Activated effector memory CD4-positive, alpha-beta T cell treated with anti-CD3 and anti-CD28 coated beads, Interleukin-2, amount 50 U/mL, for 16 hours (primary cell): ENCODE data around the gene TXNRD2.
"Not testable (repeated sequence)": the region's sequence is repeated elsewhere in the genome, so short reads cannot be mapped to it uniquely, and the experiment has no call there.

Experiments
- DNase-seq: peaks from one replicate; pipeline ENCODE4 v3.0.0-alpha.2; 2020

TXNRD2 gene

DNA sequence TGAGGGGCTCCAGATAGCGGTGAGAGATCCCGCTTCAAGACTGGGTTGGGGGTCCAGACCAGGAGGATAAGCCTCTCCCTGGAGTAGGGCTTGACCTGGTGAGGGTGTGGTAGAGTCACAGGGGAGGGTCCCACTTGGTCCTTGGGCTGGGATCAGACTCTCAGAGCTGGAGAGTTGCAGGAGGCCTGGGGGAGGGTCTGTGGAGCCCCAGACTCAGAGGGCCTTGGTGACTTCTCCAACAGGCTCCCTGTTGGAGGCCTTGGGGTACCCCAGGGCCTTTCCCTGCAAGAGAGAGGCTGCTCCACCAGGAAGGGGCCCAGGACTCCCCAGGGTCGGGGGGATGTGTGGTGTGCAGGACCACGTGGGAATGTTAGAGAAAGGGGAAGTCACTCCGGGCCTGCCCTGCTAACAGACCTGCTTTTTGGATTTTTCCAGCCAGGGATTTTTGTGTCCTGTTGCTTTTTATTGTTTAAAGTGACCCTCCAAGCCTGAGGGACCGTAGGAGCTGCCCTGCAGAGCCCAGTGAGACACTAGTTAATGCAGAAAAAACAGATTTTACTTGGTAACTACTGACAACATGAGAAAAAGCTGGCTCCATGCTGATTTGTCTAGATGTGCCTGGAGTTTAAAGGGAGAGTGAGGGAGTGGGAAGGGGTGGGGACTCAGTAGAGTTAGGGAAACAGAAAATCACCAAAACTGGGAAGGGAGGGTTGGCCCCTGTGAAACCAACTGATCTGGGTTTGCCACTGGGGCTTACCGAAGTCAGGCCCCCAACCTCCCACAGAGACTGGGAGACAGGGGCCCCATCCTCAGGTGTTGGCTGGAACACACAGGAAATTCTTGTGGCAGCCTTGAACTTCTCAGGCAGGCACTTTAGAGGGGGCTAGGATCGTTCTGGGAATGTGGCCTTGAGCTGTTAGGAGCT, 801 bp upstream of the TXNRD2 start:
- no peak for DNase-seq

- no peak for DNase-seq
These were observed 868 bp downstream of the TXNRD2 start for GRCh38 chr22:19940536-19941364.

DNA sequence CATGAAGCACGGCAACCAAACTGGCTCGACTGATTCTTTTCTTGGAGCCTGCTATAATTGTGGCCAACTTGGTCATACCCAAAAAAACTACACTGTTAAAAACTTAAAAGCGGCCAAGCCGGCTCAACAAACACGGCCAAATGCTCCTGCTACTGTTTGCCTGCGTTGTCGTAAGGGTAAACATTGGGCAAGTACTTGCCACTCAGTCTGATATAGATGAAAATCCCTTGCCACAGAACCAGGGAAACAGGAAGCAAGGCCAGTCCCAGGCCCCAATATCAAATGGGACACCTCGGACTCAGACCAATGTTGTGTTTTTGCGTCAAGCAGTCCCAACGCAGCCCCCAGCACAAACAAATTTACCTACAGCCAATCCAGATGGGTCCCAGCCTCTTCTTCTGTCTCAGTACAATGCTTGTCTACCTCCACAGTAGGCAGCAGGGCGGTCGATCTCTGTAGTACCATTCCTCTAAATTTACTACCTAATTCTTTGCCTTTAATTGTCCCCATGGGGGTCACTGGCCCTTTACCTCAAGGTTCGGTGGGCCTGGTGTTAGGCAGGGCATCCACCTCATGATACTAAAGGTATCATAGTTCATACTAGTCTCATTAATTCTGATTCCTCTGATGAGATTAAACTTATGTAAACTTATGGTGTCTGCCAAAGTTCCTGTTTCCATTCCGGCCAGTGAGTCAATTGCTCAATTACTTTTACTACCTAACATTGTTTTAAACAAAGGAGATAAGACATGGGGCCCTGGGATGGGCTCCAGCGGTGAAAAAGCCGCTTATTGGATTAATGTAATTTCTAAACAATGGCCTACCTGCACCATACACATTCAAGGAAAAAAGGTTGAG, 3.8 kb downstream of the TXNRD2 start:
- no peak for DNase-seq

DNA sequence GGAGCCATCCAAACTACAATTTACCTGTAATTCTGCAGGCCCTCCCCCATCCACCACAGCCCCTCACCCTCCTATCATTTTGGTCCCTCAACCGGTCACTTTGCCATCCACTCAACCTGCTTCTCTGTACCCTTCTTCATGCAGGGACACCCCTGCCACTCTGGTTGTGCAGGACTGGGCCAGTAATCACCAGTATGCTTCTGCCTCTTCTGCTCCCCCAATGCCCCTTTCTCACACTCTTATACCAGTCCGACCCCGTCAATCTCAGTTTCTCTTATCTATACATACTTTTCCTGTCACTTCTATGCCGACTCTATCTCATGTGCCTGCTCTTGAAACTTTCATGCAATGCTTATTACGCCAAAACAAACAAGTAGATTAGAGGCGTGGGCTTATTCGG, 5.1 kb downstream of the TXNRD2 start:
- no peak for DNase-seq

DNA sequence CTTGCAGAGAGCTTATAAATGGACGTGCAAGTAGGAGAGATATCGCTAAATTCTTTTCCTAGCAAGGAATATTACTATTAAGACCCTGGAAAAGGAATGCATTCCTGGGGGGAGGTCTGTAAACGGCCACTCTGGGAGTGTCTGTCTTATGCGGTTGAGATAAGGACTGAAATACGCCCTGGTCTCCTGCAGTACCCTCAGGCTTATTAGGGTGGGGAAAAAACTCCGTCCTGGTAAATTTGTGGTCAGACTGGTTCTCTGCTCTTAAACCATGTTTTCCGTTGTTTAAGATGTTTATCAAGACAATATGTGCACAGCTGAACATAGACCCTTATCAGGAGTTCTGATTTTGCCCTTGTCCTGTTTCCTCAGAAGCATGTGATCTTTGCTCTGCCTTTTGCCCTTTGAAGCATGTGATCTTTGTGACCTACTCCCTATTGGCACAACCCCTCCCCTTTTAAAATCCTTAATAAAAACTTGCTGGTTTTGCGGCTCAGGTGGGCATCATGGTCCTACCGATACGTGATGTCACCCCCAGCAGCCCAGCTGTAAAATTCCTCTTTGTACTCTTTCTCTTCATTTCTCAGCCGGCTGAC, 6.4 kb downstream of the TXNRD2 start:
- not testable (repeated sequence) for DNase-seq

GRCh38 chr22:19933341-19934241, 8.0 kb downstream of the TXNRD2 start:
- DNase-seq, result no peak

GRCh38 chr22:19932367-19933206, 9.0 kb downstream of the TXNRD2 start:
- DNase-seq, result no peak

- no peak for DNase-seq
These were observed 10.1 kb downstream of the TXNRD2 start for GRCh38 chr22:19931514-19931913.

- no peak for DNase-seq
These were observed 10.8 kb downstream of the TXNRD2 start for GRCh38 chr22:19930551-19931486.

- DNase-seq, result no peak
These were observed 11.8 kb downstream of the TXNRD2 start for GRCh38 chr22:19929586-19930550.

DNA sequence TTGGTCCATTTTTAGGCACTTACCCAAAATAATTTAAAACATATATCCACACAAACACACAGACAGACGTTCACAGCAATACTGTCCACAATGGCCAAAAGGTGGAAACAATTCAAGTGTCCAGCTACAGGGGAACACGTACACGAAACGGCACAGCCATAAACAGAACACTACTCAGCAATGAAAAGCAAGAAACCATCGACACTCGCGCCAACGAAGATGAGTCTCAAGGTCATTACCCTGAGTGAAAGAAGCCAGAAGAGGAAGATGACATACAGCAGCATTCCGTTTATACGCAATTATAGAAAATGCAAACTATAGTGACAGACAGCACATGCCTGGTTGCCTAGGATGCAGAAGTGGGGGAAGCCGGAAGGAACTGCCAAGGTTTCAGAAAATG, 13.4 kb downstream of the TXNRD2 start:
- no peak for DNase-seq

- no peak for DNase-seq
These were observed 13.9 kb downstream of the TXNRD2 start for GRCh38 chr22:19927696-19928095.

DNA sequence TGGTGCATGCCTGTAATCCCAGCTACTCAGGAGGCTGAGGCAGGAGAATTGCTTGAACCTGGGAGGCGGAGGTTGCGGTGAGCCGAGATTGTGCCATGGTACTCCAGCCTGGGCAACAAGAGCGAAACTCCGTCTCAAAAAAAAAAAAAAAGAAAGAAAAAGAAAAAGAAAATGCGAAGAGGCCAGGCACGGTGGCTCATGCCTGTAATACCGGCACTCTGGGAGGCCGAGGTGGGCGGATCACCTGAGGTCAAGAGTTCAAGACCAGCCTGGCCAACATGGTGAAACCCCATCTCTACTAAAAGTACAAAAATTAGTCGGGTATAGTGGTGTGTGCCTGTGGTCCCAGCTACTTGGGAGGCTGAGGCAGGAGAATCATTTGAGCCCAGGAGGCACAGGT, 15.6 kb downstream of the TXNRD2 start:
- not testable (repeated sequence) for DNase-seq

GRCh38 chr22:19923914-19924513, 17.6 kb downstream of the TXNRD2 start:
- no peak for DNase-seq

GRCh38 chr22:19921544-19922081, 20.0 kb downstream of the TXNRD2 start:
- no peak for DNase-seq

DNA sequence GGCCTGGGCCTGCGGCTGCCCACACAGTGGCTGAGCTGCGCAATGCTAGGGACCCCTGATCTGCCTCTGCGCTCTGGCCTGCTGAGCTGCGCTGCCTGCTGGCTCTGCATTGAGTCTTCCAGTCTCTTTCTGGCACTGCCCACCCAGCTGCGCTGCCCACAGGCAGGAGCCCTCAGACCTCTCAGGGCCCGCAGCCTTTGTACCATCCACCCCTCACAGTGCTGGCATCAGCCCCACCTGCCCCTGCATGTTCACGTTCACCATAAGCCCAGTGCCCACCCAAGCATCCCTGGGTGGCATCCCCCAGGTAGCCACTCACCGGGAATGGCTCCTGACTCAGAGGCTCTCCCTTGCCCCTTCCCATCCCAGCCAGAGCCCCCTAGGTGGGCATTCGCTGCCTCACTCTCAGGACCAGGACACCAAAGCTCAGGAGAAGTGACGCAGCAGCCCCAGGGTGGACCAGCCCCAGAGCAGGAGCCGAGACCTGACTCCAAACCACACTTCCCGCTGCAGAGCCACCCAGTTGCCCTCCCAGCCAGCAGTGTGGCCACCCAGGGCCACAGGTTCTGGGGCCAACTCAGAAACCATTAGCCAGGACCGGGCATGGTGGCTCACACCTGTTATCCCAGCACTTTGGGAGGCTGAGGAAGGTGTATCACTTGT, 21.8 kb downstream of the TXNRD2 start:
- DNase-seq, result no peak
